ENCODE results near the gene KCTD20. TPM values are rescaled to one million over a fixed set of nuclear protein-coding genes. Genes with fewer than 3 reads are reported as not detected.

Gene KCTD20
- polyA plus RNA-seq, 1 donor (not counting 4 experiments of a cell fraction or from before 2014, with no cell fraction given), result 31.8 TPM

- Histone ChIP-seq H3K4me3 (ENCODE audit: control insufficient read depth in 2 of 3, extremely low read depth in 1 of 3, insufficient read depth in 2 of 3, low read depth in 1 of 3, low read length in 3 of 3) (no peak overlapping the region), H3K9me3 (ENCODE audit: control insufficient read depth, low read depth, low read length) (no peaks in the 10 kb centered on the region), H3K9me1 (ENCODE audit: control insufficient read depth, extremely low read depth, insufficient read depth, low read length) (no peaks in the 10 kb centered on the region), H3K27me3 (ENCODE audit: control insufficient read depth, extremely low read depth, insufficient read depth, low read length) (no peaks in the 10 kb centered on the region), H3K27ac (ENCODE audit: control insufficient read depth, insufficient read depth, low read length) (no peak overlapping the region), H2AFZ (ENCODE audit: control insufficient read depth, low read length) (no peak overlapping the region), H4K20me1 (ENCODE audit: control insufficient read depth, extremely low read depth, insufficient read depth, low read length) (no peaks in the 10 kb centered on the region), H3K9ac (ENCODE audit: control insufficient read depth, extremely low read depth, insufficient read depth, low read length) (no peak overlapping the region), H3K79me2 (ENCODE audit: control insufficient read depth, insufficient read depth, low read length) (peaks cover 15% of the 10 kb centered on the region), H3K4me1 (ENCODE audit: control insufficient read depth, extremely low read depth, insufficient read depth, low read length) (peaks cover 2% of the 10 kb centered on the region), H3K4me2 (ENCODE audit: control insufficient read depth, extremely low read depth, insufficient read depth, low read depth, low read length) (no peak overlapping the region), H3K36me3 (ENCODE audit: control insufficient read depth in 2 of 2, extremely low read depth in 1 of 2, insufficient read depth in 2 of 2, low read length in 2 of 2) (peaks cover 2 to 6% of the 10 kb centered on the region in 2 experiments)
- dilution Hi-C loops (cut with MboI; ENCODE audit: extremely low pct_ligation_motif_present, low sequenced_read_pairs), result no loop called here
- no peak for FAIRE-seq
- TF ChIP-seq, protein P1, sequence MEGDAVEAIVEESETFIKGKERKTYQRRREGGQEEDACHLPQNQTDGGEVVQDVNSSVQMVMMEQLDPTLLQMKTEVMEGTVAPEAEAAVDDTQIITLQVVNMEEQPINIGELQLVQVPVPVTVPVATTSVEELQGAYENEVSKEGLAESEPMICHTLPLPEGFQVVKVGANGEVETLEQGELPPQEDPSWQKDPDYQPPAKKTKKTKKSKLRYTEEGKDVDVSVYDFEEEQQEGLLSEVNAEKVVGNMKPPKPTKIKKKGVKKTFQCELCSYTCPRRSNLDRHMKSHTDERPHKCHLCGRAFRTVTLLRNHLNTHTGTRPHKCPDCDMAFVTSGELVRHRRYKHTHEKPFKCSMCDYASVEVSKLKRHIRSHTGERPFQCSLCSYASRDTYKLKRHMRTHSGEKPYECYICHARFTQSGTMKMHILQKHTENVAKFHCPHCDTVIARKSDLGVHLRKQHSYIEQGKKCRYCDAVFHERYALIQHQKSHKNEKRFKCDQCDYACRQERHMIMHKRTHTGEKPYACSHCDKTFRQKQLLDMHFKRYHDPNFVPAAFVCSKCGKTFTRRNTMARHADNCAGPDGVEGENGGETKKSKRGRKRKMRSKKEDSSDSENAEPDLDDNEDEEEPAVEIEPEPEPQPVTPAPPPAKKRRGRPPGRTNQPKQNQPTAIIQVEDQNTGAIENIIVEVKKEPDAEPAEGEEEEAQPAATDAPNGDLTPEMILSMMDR (optimal IDR thresholded peaks at IDR 0.05 in 1 of 3, IDR thresholded peaks at IDR 0.05 in 1 of 3, conservative IDR thresholded peaks at IDR 0.05 in 1 of 3; ENCODE audit: extremely low read depth in 1 of 3, insufficient read depth in 2 of 3, low read length in 3 of 3), result no peak
- TF ChIP-seq EZH2 (IDR thresholded peaks at IDR 0.05; ENCODE audit: low read length), result no peak
- DNase-seq (ENCODE audit: low read depth, low spot score), result no peak
Measured at GRCh38 chr6:36536873-36537547, 94.2 kb downstream of the KCTD20 start.

- H3K36me3 ChIP-seq (ENCODE audit: control insufficient read depth in 2 of 2, extremely low read depth in 1 of 2, insufficient read depth in 2 of 2, low read length in 2 of 2), result peaks cover 0 to 6% of the 10 kb centered on the region in 2 experiments
- dilution Hi-C loops (cut with MboI; ENCODE audit: extremely low pct_ligation_motif_present, low sequenced_read_pairs), result no loop called here
- no peak for FAIRE-seq
- H2AFZ ChIP-seq (ENCODE audit: control insufficient read depth, low read length), result no peak overlapping the region
- DNase-seq (ENCODE audit: low read depth, low spot score), result no peak
- no peaks in the 10 kb centered on the region for H4K20me1 ChIP-seq (ENCODE audit: control insufficient read depth, extremely low read depth, insufficient read depth, low read length)
- H3K4me3 ChIP-seq (ENCODE audit: control insufficient read depth in 2 of 3, extremely low read depth in 1 of 3, insufficient read depth in 2 of 3, low read depth in 1 of 3, low read length in 3 of 3), result no peak overlapping the region
- no peak overlapping the region for H3K9ac ChIP-seq (ENCODE audit: control insufficient read depth, extremely low read depth, insufficient read depth, low read length)
- peaks cover 26% of the 10 kb centered on the region for H3K79me2 ChIP-seq (ENCODE audit: control insufficient read depth, insufficient read depth, low read length)
- H3K27ac ChIP-seq (ENCODE audit: control insufficient read depth, insufficient read depth, low read length), result no peak overlapping the region
- no peaks in the 10 kb centered on the region for H3K9me3 ChIP-seq (ENCODE audit: control insufficient read depth, low read depth, low read length)
- H3K27me3 ChIP-seq (ENCODE audit: control insufficient read depth, extremely low read depth, insufficient read depth, low read length), result no peaks in the 10 kb centered on the region
- peaks cover 5% of the 10 kb centered on the region for H3K4me1 ChIP-seq (ENCODE audit: control insufficient read depth, extremely low read depth, insufficient read depth, low read length)
- TF ChIP-seq EZH2 (IDR thresholded peaks at IDR 0.05; ENCODE audit: low read length), result no peak
- TF ChIP-seq, protein P1 (optimal IDR thresholded peaks at IDR 0.05 in 1 of 3, IDR thresholded peaks at IDR 0.05 in 1 of 3, conservative IDR thresholded peaks at IDR 0.05 in 1 of 3; ENCODE audit: extremely low read depth in 1 of 3, insufficient read depth in 2 of 3, low read length in 3 of 3), result no peak
- no peak overlapping the region for H3K4me2 ChIP-seq (ENCODE audit: control insufficient read depth, extremely low read depth, insufficient read depth, low read depth, low read length)
- no peaks in the 10 kb centered on the region for H3K9me1 ChIP-seq (ENCODE audit: control insufficient read depth, extremely low read depth, insufficient read depth, low read length)
Measured at GRCh38 chr6:36539814-36540568, 97.2 kb downstream of the KCTD20 start.

Small RNA genes within 50 kb of the gene (small RNA-seq; reads per million reads assigned to genes)
- gene RN7SL502P (ENCODE audit: insufficient read length in 3 of 3, low read depth in 3 of 3, low replicate concordance in 1 of 3), result 0 reads per million in 3 experiments

Other genes with a start within 250 kb of the KCTD20 start
- 3.5 to 6.0 TPM (median 4.8 TPM) in 3 replicates for gene BRPF3, start 246.3 kb upstream of the KCTD20 start, polyA plus RNA-seq
- 0.14 to 0.32 TPM (median 0.20 TPM) in 3 replicates for gene PNPLA1, start 172.9 kb upstream of the KCTD20 start, polyA plus RNA-seq
- gene BNIP5, start 106.1 kb upstream of the KCTD20 start, polyA plus RNA-seq, result not detected in 3 replicates
- 0.22 to 0.27 TPM (median 0.25 TPM) in 3 replicates for gene ETV7, start 55.3 kb upstream of the KCTD20 start, polyA plus RNA-seq
- 0.06 to 0.08 TPM (median 0.06 TPM) in 3 replicates for gene PXT1, start 146 bp upstream of the KCTD20 start, polyA plus RNA-seq
- 16.1 to 28.4 TPM (median 24.4 TPM) in 3 replicates for gene STK38, start 104.5 kb downstream of the KCTD20 start, polyA plus RNA-seq
- 194 to 481 TPM (median 398 TPM) in 3 replicates for gene SRSF3, start 151.4 kb downstream of the KCTD20 start, polyA plus RNA-seq
- gene CDKN1A, start 235.7 kb downstream of the KCTD20 start, polyA plus RNA-seq, result 146 to 355 TPM (median 185 TPM) in 3 replicates